Kidney epithelial cell (primary cell): Measurements from ENCODE around the gene EYA3. TPM values are rescaled to one million over a fixed set of nuclear protein-coding genes. Genes with fewer than 3 reads are reported as not detected.

ENCODE experiments used
- DNase-seq: peaks from one replicate; pipeline ENCODE4 v3.0.0-alpha.2; 2010; ENCODE audit warnings: low read depth
- H3K27me3 ChIP-seq: 2 replicates; pipeline ENCODE4 v1.6.0; 2011; ENCODE audit warnings: low read length; ENCODE audit not compliant: control insufficient read depth, insufficient read depth
- H3K36me3 ChIP-seq: 2 replicates; pipeline ENCODE4 v1.5.1; 2011; ENCODE audit warnings: low read length; ENCODE audit not compliant: control insufficient read depth, insufficient read depth
- H3K4me3 ChIP-seq: 2 replicates; pipeline ENCODE4 v1.5.1; 2011; ENCODE audit warnings: low read depth, mild to moderate bottlenecking, control low read depth, low read length
- CTCF ChIP-seq: IDR thresholded peaks from 2 replicates; pipeline ENCODE4 v1.5.1; 2011; ENCODE audit warnings: mild to moderate bottlenecking, moderate library complexity, low read length, control low read depth, inconsistent platforms; ENCODE audit not compliant: insufficient read depth, poor library complexity, severe bottlenecking
- total RNA-seq: library from RNA; depleted of rRNA; stranded (reverse); fragments of >200 nt; gene quantifications from 2 replicates; pipeline ENCODE4 v1.2.3, GENCODE V29; 2015

Gene EYA3
- total RNA-seq, 1 donor from 2014 or later, result 15.1 TPM

- no peaks in the 10 kb centered on the region for H3K36me3 ChIP-seq
- peak; percentile 42 for DNase-seq
- TF ChIP-seq CTCF, result no peak
- no peaks in the 10 kb centered on the region for H3K27me3 ChIP-seq
- H3K4me3 ChIP-seq, result no peak overlapping the region
Observed at GRCh38 chr1:28056129-28056925, 32.1 kb downstream of the EYA3 start.

- H3K4me3 ChIP-seq, result no peak overlapping the region
- TF ChIP-seq CTCF, result no peak
- H3K36me3 ChIP-seq, result no peaks in the 10 kb centered on the region
- H3K27me3 ChIP-seq, result no peaks in the 10 kb centered on the region
- no peak for DNase-seq
Observed at GRCh38 chr1:28050776-28051175, 37.6 kb downstream of the EYA3 start.

- no peak overlapping the region for H3K4me3 ChIP-seq
- no peak for TF ChIP-seq CTCF
- H3K27me3 ChIP-seq, result no peaks in the 10 kb centered on the region
- no peaks in the 10 kb centered on the region for H3K36me3 ChIP-seq
- no peak for DNase-seq
Observed at GRCh38 chr1:28046716-28047115, 41.7 kb downstream of the EYA3 start.

- Histone ChIP-seq H3K36me3 (no peaks in the 10 kb centered on the region), H3K4me3 (no peak overlapping the region), H3K27me3 (no peaks in the 10 kb centered on the region)
- no peak for DNase-seq
- no peak for TF ChIP-seq CTCF
Observed at GRCh38 chr1:28045777-28046176, 42.6 kb downstream of the EYA3 start.

GRCh38 chr1:28044399-28044798 is 44.0 kb downstream of the EYA3 start:
- Histone ChIP-seq H3K27me3 (no peaks in the 10 kb centered on the region), H3K36me3 (no peaks in the 10 kb centered on the region), H3K4me3 (no peak overlapping the region)
- no peak for DNase-seq
- no peak for TF ChIP-seq CTCF

GRCh38 chr1:28039341-28039740 is 49.1 kb downstream of the EYA3 start:
- Histone ChIP-seq H3K4me3 (no peak overlapping the region), H3K36me3 (no peaks in the 10 kb centered on the region), H3K27me3 (no peaks in the 10 kb centered on the region)
- no peak for TF ChIP-seq CTCF
- DNase-seq, result no peak
